Regular cardiac myocyte (primary cell): ENCODE results near the gene BMERB1. TPM values are rescaled to one million over a fixed set of nuclear protein-coding genes. Genes with fewer than 3 reads are reported as not detected.

Experiments
- total RNA-seq: library from RNA; depleted of rRNA; stranded (reverse); fragments of >200 nt; gene quantifications from 2 replicates; pipeline ENCODE4 v1.2.3, GENCODE V29; 2014

Gene BMERB1
- 43.3 and 61.4 TPM in 2 replicates for total RNA-seq

DNA sequence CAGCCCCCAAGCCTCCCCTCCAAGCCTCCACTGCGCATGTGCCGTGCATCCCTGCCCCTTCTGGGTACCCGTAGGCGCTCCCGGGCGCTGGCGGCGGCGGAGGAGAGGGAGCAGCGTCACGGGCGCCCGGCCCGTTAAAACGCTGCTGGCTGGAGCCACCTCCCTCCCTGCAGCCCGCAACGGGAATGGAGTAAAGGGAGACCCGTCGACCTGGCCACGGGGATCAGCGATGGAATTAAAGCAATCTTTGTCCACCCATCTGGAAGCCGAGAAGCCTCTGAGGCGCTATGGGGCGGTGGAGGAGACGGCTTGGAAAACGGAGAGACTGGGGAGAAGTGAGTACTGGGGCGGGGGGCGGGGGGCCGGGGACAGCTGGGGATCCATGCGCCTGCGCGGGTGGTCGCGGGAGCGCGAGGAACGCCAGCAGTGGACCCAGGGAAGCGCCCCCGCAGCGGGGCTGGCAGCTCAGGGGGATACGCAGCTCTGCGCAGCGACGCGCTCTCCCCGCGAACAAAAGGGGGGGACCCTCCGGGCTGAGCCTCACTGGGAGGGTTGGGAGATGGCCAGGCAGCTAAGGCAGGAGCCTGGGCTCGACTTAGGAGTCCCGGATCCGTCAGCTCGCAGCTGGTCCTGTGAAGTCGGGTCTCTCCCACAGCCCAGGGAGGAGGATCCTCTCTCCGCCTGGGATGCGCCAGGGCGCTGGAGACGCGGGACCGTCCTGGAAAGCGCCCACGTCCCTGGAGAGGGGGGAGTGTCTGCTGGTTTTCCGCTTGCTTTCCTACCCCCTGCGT, at the start of gene BMERB1:
Gene BMERB1 (plus strand): TSS at position 164 of the 791 bp plus-strand sequence. CDS start 66 bp downstream, at position 230.

GRCh38 chr16:15395631-15396508, 38.5 kb upstream of the BMERB1 start, which contains the start of gene MPV17L:
Gene MPV17L (plus strand): TSS chr16:15395754. CDS start chr16:15395898, 144 bp downstream.

Other genes starting within 250 kb of the BMERB1 start
- not detected in 2 replicates for gene NPIPA5, start 56.3 kb upstream of the BMERB1 start, total RNA-seq
- 0.58 and 0.85 TPM in 2 replicates for gene MPV17L, start 38.8 kb upstream of the BMERB1 start, total RNA-seq
- 8.2 and 8.5 TPM in 2 replicates for gene MARF1, start 208.6 kb downstream of the BMERB1 start, total RNA-seq
- gene NDE1, start 215.7 kb downstream of the BMERB1 start, total RNA-seq: 27.9 and 62.9 TPM in 2 replicates